ENCODE measurements around the gene SYNDIG1.

- TF ChIP-seq FOXK2 (IDR thresholded peaks at IDR 0.05): no peak
- TF ChIP-seq ELF4 (IDR thresholded peaks at IDR 0.05): no peak
- TF ChIP-seq HDGF (IDR thresholded peaks at IDR 0.05; ENCODE audit: borderline replicate concordance): no peak
- TF ChIP-seq TARDBP (IDR thresholded peaks at IDR 0.05): no peak
- no peak for TF ChIP-seq FOXA1 (IDR thresholded peaks at IDR 0.05)
- TF ChIP-seq FOXM1 (IDR thresholded peaks at IDR 0.05; ENCODE audit: borderline replicate concordance): no peak
- no peak for TF ChIP-seq PKNOX1 (IDR thresholded peaks at IDR 0.05)
- TF ChIP-seq ARNT (IDR thresholded peaks at IDR 0.05): no peak
- no peak for TF ChIP-seq SP1 (IDR thresholded peaks at IDR 0.05)
- no peak for TF ChIP-seq BHLHE40 (IDR thresholded peaks at IDR 0.05; ENCODE audit: borderline replicate concordance)
- TF ChIP-seq ZNF384 (IDR thresholded peaks at IDR 0.05): no peak
- TF ChIP-seq CTBP1 (IDR thresholded peaks at IDR 0.05; ENCODE audit: borderline replicate concordance): no peak
- TF ChIP-seq LEF1 (IDR thresholded peaks at IDR 0.05; ENCODE audit: borderline replicate concordance): no peak
These were observed 73.7 kb downstream of the SYNDIG1 start for GRCh38 chr20:24543168-24543567.
